Stimulated activated CD8-positive, alpha-beta memory T cell treated with anti-CD3 and anti-CD28 coated beads, Interleukin-15, amount 100 ng/mL, for 48 hours (primary cell): ENCODE data around the gene DPM2.

Experiments used
- DNase-seq, 2 donors: peaks; one replicate each; pipeline ENCODE4 v3.0.0-alpha.2; 2020; ENCODE audit warnings: low read depth in 2 of 2

DPM2 gene

GRCh38 chr9:127918183-127919107 lies 19.2 kb downstream of the DPM2 start:
- DNase-seq, result no peak

- DNase-seq, result no peak
Measured at GRCh38 chr9:127917603-127918002, 20.1 kb downstream of the DPM2 start.

- peak; percentile 93 for DNase-seq
Measured at GRCh38 chr9:127916720-127917581, 20.7 kb downstream of the DPM2 start, which contains the start of gene ST6GALNAC4. ST6GALNAC4 (minus strand) TSS chr9:127917041; CDS start chr9:127916419, 622 bp downstream.

GRCh38 chr9:127915801-127916719 lies 21.6 kb downstream of the DPM2 start:
- DNase-seq, result no peak

GRCh38 chr9:127915325-127915752 lies 22.3 kb downstream of the DPM2 start:
- no peak for DNase-seq

GRCh38 chr9:127913682-127914081 lies 24.0 kb downstream of the DPM2 start:
- DNase-seq, result no peak

- no peak for DNase-seq
Measured at GRCh38 chr9:127912882-127913281, 24.8 kb downstream of the DPM2 start.

GRCh38 chr9:127912296-127912695 lies 25.4 kb downstream of the DPM2 start:
- no peak for DNase-seq

- DNase-seq, result no peak
Measured at GRCh38 chr9:127910613-127911205, 26.9 kb downstream of the DPM2 start.

GRCh38 chr9:127909839-127910273 lies 27.8 kb downstream of the DPM2 start:
- no peak for DNase-seq

GRCh38 chr9:127908660-127908926 lies 29.1 kb downstream of the DPM2 start:
- DNase-seq, result no peak

GRCh38 chr9:127907867-127908659 lies 29.6 kb downstream of the DPM2 start:
- DNase-seq, result no peak

GRCh38 chr9:127905788-127906191 lies 31.9 kb downstream of the DPM2 start:
- DNase-seq, result no peak

- DNase-seq, result no peak
Measured at GRCh38 chr9:127905004-127905728, 32.5 kb downstream of the DPM2 start.

GRCh38 chr9:127904561-127905003 lies 33.1 kb downstream of the DPM2 start:
- no peak for DNase-seq

GRCh38 chr9:127903557-127904475 lies 33.8 kb downstream of the DPM2 start:
- DNase-seq, result peak; percentile 82 to 86

- DNase-seq, result peak; percentile 65 to 71
Measured at GRCh38 chr9:127899128-127899943, 38.3 kb downstream of the DPM2 start, which contains the start of gene ST6GALNAC6. ST6GALNAC6 (minus strand) TSS chr9:127899603; CDS start chr9:127897981, 1,622 bp downstream.
